ENCODE results near the gene OR5B21.

OR5B21 gene

GRCh38 chr11:58493676-58494075, 14.2 kb downstream of the OR5B21 start:
- DNase-seq (ENCODE audit: low read depth): no peak

GRCh38 chr11:58490827-58491226, 17.1 kb downstream of the OR5B21 start:
- no peak for DNase-seq (ENCODE audit: low read depth)

DNA sequence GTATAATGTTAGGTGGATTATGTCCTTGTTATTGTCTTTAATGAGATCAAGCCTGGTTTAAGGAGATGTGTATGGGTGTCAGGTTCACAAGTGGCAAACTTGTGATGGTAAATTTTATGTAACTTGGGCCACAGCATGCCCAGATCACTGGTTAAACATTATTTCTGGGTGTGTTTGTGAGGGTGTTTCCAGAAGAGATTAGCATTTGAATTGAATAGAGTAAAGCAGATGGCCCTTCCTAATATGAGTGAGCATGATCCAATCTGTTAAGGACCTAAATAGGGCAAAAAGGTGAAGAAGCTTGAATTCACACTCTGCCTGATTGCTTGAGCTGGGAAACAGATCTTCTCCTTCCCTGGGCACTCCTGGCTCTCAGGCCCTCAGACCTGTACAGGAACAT, 20.7 kb downstream of the OR5B21 start:
- no peak for DNase-seq (ENCODE audit: low read depth)

DNA sequence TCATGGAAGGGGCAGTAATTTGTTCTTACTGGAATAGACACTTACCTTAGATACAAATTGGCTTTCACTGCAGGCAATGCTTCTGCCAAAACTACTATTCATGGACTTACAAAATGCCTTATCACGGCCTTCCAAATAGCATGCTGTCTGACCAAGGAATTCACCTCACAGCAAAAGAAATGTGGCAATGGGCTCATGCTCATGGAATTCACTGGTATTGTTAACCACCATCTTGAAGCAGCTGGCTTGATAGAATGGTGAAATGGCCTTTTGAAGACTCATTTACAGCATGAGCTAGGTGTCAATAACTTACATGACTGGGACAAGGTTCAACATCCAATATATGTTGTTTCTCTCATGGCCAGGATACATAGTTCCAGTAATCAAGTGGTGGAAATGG, 21.9 kb downstream of the OR5B21 start:
- DNase-seq (ENCODE audit: low read depth): no peak

GRCh38 chr11:58471892-58472291, 36.0 kb downstream of the OR5B21 start:
- DNase-seq (ENCODE audit: low read depth): no peak

DNA sequence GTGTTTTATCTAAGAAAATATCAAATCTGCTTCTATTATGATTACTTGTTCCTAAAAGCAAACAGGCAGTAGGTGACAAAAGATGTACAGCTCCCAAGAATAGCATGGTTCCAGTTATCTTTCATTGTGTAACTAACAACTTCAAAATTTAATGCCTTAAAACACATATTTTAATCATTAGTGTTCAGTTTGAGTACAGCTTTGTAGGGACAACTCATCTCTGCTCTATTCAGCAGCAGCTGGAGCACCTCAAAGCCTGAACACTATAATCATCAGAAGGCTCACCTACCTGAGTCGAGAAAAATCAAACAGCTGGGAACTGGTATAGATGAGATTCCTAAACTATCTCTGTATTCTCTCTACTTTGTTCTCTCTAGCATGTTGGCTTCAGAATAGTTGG, 41.6 kb downstream of the OR5B21 start:
- no peak for DNase-seq (ENCODE audit: low read depth)

DNA sequence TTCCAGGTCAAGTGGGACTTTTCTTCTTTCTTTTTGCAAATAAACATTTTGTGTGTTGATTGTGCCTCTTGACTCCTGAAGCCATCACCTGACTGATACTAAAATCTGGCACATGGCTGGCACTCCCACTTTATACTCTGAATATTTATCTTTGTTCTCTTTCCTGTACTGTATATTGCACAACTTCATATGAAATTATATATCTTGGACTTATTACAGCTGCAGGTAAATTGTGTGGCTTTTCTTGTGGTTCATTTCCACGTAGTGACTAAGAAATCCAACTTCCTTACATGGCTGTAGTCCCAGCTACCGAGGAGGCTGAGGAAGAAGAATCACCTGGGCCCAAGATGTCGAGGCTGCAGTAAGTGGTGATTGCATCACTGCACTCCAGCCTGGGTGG, 42.2 kb downstream of the OR5B21 start:
- DNase-seq (ENCODE audit: low read depth): no peak

Measured in fibroblast of the conjunctiva (primary cell).